NCI-H748 (cell line): ENCODE data around the gene USP32.
"Not testable (repeated sequence)": the region's sequence is repeated elsewhere in the genome, so short reads cannot be mapped to it uniquely, and the experiment has no call there.

Experiments used
- DNase-seq: peaks from one replicate; lab custom pipeline; 2025; ENCODE audit not compliant: unreplicated experiment; lab: John Stamatoyannopoulos, UW

Gene USP32

GRCh38 chr17:60247836-60248461 lies 144.0 kb downstream of the USP32 start:
- no peak for DNase-seq

DNA sequence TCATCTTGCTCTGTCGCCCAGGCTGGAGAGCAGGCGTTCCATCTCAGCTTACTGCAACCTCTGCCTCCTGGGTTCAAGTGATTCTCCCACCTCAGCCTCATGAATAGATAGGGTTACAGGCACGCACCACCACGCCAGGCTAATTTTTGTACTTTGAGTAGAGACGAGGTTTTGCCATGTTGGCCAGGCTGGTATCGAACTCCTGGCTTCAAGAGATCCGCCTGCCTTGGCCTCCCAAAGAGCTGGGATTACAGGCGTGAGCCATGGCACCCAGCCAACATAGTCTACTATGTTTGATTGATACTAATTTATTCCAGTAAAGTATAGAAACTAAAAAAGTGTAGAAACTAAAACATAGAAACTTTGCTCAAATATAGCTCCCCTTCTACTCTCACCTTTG lies 147.3 kb downstream of the USP32 start:
- no peak for DNase-seq

DNA sequence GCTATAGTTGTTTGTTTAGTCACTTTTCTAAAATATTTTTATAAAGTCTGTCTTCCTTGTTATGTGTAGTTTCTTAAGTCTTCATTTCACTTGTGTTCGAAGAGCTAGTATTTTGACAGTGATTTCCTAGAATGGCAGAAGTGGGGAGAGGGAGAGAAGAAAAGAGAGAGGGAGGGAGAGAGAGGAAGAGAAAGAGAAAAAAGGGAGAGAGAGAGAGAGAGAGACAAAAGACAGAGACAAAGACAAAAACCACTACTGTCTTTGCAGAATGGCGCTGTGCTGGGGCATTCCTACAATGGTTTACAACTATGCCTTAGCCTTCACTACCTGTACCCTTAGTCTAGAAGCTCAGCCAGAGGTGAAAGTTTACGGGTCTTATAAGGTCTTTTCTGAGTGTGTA lies 151.6 kb downstream of the USP32 start:
- DNase-seq: no peak

- DNase-seq: no peak
These were observed 160.2 kb downstream of the USP32 start for GRCh38 chr17:60231691-60232090.

GRCh38 chr17:60231234-60231633 lies 160.7 kb downstream of the USP32 start:
- peak; percentile 19 for DNase-seq

- no peak for DNase-seq
These were observed 161.6 kb downstream of the USP32 start for GRCh38 chr17:60230358-60230757.

DNA sequence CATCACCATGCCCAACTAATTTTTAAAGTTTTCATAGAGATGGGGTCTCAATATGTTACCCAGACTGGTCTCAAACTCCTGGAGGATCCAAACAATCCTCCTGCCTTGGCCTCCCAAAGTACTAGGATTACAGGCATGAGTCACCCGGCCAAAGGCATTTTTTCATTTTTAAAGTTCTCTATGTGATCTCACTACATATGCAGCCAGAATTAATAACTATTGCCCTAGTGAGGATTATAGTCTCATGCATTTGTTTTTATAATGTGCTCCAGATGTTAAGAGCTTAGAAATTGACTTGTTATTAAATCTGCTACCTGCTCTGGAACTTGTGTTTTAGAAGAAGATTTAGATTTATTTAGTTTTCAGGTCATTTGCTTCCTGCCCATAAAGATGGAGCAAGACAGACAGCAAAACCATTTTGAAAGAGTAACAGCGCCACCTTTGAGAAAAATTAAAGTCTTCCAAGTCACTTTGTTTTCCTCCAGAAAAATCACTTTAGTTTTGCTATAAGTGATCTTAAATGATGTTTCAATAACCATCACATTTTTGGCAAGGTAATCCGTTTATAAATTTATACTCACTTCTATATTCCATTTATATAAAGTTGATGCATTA lies 162.6 kb downstream of the USP32 start:
- DNase-seq: no peak

GRCh38 chr17:60227276-60227675 lies 164.7 kb downstream of the USP32 start:
- DNase-seq: not testable (repeated sequence)

DNA sequence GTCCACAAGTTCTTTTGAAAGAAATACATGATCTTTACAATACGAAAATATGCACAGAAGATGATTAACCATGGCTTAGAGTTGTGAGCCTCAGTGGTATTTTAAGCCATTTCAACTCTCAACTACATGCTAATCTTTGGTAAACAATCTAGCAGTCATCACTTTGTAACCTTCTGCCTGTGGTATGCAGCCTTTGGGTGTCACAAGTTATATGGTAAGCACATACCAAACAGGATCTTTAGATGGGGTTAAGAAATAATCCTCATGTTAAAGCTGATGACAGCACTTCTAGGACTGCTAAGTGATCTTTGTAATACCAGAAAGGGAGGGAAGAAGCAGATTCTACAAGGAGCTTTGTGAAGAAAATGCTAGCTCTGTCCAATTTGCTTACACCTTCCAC lies 167.9 kb downstream of the USP32 start:
- DNase-seq: no peak

DNA sequence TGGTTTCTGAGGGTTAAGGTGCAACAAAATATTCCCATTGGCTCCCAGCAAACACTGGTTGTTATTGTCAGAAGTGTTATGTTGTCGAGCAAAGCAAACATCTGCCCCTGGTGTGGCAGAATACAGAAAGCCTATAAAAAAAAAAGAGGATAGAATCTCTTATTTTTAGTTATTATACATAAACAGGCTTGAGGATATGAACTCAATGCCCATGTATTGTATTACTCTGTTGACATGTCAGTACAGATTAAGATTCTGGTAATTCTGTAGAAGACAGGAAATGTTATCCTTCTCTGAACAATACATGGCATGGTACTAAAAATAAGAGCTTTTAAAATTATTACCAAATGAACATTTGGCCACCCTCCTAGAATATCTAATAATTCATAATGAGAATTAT lies 168.5 kb downstream of the USP32 start:
- DNase-seq: no peak

- not testable (repeated sequence) for DNase-seq
These were observed 173.2 kb downstream of the USP32 start for GRCh38 chr17:60218774-60219173.

DNA sequence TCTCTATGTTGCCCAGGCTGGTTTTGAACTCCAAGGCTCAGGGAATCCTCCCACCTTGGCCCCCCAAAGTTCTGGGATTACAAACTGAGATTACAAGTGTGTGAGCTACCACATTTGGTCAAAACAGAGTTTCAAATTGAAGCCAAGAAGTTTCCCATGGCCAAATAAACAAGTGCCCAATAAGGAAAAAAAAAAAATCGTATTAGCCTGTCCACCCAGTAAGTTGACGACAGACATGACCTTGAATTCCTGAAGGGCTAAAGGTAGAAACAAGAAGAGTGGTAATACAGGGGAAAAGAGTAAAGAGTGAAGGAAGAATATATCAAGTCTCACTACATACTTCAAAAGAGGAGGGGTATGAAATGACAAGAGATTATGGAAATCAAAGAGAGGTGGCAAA lies 176.0 kb downstream of the USP32 start:
- DNase-seq: not testable (repeated sequence)

- not testable (repeated sequence) for DNase-seq
These were observed 180.7 kb downstream of the USP32 start for GRCh38 chr17:60211282-60211681.

DNA sequence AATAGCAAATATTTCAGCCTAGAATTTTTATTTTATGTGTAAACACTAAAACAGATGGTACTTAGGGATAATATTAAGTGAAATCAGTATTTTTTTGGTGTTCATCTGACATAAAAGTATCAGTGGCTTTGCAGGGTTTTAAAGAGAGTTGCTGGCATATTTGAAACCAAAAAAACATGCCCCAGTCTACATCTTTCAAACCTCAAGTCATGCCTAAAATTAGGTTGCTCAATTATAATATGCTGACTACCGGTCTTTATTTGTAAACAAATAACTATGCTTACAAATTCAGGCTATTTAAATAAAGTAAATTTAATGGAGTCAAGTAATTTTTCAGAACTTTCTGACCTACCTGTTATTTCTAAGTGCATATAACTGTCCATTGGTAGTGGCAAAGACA lies 183.6 kb downstream of the USP32 start:
- not testable (repeated sequence) for DNase-seq

DNA sequence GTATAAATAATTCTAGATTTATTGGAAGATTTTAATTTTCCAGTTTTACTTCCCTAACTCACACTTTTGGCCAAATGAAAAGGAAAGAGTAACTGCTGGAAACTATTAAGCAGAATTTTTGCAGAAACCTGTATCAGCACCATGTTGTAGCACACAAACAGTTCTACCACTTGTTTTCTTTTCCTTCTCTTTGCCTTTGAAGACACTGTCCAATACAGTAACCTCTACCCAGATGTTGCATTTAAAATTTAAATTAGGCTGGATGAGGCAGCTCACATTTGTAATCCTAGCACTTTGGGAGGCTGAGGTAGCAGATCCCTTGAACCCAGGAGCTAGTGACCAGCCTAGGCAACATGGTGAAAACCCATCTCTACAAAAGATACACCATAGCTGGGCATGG lies 186.2 kb downstream of the USP32 start:
- DNase-seq: not testable (repeated sequence)

GRCh38 chr17:60198630-60199029 lies 193.3 kb downstream of the USP32 start:
- not testable (repeated sequence) for DNase-seq

GRCh38 chr17:60194141-60194540 lies 197.8 kb downstream of the USP32 start:
- DNase-seq: not testable (repeated sequence)

DNA sequence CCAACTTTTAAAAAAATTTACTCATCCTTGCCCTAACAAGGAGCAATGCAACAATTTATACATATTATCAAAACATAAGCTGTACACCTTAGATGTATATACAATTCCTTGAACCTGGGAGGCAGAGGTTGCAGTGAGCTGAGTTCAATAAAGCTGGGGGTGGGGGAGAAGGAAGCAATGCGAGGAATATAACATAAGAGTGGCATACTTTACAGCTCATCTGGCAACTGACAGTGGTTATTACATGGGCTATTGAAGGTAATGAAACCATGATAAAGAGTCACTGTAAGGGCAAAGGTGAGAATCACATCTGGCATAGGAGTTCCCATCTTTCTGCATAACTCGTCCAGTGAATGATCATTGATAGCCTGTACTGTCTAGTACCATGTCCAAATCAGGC lies 198.5 kb downstream of the USP32 start:
- DNase-seq: no peak

- not testable (repeated sequence) for DNase-seq
These were observed 198.9 kb downstream of the USP32 start for GRCh38 chr17:60193032-60193431.

DNA sequence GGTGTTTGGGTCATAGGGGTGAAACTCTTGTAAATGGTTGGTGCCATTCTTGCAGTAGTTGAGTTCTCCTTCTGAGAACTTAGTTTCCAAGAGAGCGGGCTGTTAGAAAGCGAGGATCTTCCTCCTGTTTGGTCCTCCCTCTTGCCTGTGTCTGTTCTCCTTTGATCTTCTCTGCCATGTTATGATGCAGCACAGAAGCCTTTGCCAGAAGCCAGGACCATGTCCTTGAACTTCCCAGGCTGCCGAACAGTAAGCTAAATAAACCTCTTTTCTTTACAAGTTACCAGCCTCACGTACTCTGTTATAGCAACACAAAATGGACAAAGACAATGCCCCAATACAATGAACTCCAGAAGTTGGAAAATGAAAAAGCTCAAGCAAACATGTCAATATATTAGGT lies 201.9 kb downstream of the USP32 start:
- DNase-seq: not testable (repeated sequence)

- DNase-seq: no peak
These were observed 203.2 kb downstream of the USP32 start for GRCh38 chr17:60188759-60189158.

DNA sequence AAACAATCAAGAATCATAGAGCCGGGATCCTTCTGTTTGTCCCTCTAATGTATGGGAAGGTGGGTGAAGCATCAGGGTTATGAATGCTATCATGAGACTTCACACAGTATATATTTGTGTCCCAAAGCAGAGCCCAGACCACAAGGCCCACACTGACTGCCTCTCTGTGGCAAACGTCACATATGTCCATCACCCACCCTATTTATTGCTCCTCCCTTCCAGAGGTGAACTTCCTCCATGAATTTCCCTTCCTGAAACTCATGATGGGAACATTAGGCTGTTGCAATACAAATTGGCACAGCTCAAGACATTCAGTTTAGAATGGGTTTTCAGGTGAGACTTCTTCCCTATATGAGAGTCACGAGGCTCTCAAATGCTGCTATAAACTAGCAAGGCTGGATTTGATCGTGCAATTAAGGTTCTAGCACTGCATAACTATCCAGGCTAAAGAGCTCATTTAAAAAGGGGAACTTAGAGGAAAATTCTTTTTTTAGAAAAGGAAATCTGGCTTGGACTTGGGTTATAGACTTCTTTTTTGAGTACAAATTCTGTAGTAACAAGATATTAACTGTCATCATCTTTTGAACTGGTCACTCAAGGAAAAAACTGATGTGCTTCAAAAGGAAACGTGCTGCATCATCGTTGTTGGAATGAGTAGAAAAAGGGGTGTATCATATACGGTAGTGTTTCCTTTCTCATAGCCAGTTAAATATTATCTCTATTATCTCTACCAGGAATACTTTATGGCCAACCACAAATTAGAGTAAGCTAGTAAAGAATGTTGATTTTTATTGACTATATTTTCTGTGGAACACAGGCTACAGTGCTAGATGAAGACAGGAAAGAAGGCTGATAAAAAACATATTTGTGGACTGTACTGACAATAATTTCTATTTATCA lies 204.8 kb downstream of the USP32 start:
- DNase-seq: not testable (repeated sequence)
